ENCODE data around the gene MADCAM1.

The MADCAM1 gene

DNA sequence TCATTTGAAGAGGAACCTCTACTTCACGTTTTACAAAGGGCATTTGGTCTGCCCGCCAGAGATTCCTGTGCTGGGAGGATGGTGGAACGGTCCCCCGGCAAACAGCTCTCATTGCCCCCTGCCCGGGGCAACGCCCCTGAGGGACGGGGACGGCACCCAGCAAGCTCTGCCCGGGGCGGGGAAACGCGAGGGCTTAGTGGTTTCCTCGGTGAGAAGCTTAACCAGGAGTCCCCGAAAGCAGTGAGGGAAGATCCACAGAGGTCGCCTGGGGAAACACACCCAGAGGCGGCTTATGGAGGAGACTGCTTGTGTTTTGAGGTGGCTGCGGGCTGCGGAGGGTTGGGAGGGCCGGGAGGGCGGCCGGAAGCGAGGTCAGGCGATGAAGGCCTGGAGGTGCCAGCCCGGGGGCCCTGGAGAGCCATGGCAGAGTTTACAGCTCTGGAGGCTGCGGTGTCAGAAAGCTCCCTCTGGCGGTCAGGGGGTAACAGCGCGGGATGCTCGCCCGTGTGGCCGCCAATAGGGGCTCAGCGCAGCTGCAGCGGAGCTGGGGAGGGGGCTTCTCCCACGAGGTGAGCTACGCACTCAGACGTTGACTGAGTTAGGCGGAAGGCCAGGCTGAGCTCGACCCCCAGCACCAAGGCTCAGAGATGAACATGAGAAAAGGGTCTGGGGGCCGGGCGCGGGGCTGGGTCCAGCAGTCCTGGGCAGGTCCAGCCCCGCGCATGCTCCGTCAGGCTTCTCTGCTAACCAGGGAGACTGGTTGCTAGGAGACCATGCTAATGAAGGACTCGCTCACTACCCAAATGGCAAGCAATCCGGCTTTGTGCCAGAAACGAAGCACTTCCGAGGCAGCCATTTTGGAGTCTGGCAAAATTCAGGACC lies 10.4 kb downstream of the MADCAM1 start:
- DNase-seq (ENCODE audit: low read depth): peak; percentile 100
- peak overlapping the region; percentile 86 for H3K4me3 ChIP-seq (ENCODE audit: low read length)
- TF ChIP-seq, protein P1, sequence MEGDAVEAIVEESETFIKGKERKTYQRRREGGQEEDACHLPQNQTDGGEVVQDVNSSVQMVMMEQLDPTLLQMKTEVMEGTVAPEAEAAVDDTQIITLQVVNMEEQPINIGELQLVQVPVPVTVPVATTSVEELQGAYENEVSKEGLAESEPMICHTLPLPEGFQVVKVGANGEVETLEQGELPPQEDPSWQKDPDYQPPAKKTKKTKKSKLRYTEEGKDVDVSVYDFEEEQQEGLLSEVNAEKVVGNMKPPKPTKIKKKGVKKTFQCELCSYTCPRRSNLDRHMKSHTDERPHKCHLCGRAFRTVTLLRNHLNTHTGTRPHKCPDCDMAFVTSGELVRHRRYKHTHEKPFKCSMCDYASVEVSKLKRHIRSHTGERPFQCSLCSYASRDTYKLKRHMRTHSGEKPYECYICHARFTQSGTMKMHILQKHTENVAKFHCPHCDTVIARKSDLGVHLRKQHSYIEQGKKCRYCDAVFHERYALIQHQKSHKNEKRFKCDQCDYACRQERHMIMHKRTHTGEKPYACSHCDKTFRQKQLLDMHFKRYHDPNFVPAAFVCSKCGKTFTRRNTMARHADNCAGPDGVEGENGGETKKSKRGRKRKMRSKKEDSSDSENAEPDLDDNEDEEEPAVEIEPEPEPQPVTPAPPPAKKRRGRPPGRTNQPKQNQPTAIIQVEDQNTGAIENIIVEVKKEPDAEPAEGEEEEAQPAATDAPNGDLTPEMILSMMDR (conservative IDR thresholded peaks at IDR 0.05; ENCODE audit: low read length): peak; percentile 87

DNA sequence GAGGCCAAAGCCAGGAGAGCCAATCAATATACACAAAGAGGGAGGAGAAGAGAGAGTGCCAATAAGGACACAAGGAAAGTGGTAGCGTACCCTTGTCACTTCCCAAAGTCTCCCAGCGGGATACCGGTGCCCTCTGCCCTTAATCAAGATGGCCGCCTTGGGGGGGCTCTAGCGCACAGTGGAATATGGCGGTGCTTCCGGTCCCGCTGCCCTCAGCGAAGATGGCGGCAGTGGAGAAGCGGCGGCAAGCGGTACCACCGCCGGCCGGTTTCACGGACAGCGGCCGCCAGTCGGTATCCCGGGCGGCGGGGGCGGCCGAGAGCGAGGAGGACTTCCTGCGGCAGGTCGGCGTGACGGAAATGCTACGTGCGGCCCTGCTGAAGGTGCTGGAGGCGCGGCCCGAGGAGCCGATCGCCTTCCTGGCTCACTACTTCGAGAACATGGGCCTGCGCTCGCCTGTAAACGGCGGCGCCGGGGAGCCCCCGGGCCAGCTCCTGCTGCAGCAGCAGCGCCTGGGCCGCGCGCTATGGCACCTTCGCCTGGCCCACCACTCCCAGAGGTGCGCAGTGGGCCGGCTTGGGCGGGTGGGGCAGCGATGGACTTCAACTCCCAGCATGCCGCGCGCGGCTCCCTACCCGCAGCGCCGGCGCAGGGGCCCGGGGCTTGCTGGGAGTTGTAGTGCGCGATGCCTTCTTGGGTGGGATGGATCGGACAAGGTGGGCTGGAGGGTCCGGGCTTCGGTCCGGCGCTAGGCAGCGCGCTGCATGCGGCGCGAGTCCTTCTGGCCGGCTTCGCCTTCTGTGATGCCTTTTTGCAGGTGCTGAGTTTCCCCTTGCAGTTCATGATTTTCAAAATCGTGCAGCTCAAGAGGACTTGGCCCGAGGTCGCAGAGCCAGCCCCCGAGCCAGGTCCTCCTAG lies 11.3 kb downstream of the MADCAM1 start, which contains the start of gene TPGS1:
Gene TPGS1 (plus strand): TSS at position 212 of the 918 bp plus-strand sequence. CDS start 10 bp downstream, at position 222.
- DNase-seq (ENCODE audit: low read depth): peak; percentile 60
- TF ChIP-seq, protein P1 (conservative IDR thresholded peaks at IDR 0.05; ENCODE audit: low read length): no peak
- peak within 1 kb of the TSS; percentile 86 for H3K4me3 ChIP-seq (ENCODE audit: low read length)

DNA sequence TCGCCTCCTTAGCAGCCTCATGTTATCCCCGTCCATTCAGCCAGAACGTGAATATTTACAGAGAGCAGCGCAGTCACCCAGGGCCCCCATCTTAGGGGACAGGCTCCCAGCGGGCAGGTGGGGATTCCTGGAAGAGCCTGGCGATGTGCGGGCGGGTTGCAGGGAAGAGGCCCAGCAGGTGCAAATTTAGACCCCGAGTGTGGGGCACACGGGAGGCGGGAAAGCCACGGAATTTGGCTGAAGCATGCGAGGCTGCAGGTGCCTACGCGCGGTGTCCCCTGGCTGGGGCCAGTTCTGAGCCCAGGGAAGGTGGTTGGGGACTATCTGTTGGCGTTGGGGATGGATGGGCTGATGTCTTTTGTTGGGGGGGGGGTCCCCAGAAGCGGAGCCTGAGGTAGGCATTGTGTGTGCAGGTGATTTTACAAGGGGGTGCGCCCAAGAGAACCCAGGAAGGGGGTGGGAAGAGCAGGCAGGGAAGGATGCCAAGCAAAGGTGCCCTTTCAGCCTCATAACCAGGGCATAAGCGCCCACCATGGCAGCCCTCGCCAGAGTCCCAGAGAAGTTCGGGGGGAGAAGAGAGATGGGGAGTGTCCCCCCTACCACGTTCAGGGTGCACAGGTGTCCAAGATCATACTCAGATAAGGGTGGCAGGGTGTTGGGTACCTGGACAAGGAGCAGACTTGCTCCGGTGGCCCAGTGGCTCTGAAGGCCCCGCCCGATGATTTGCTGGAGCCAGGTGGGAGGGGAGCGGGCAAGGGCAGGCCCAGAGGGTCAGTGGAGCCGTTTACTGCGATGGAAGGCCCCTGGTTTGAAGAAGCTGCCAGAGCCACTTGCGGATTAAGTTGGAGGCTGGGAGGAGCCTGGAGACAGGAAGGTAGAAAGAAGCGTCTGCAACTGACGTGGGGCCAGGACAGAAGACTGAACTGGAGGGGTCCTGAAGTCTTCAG lies 12.2 kb downstream of the MADCAM1 start:
- TF ChIP-seq, protein P1 (conservative IDR thresholded peaks at IDR 0.05; ENCODE audit: low read length): no peak
- DNase-seq (ENCODE audit: low read depth): no peak
- peak overlapping the region; percentile 86 for H3K4me3 ChIP-seq (ENCODE audit: low read length)

DNA sequence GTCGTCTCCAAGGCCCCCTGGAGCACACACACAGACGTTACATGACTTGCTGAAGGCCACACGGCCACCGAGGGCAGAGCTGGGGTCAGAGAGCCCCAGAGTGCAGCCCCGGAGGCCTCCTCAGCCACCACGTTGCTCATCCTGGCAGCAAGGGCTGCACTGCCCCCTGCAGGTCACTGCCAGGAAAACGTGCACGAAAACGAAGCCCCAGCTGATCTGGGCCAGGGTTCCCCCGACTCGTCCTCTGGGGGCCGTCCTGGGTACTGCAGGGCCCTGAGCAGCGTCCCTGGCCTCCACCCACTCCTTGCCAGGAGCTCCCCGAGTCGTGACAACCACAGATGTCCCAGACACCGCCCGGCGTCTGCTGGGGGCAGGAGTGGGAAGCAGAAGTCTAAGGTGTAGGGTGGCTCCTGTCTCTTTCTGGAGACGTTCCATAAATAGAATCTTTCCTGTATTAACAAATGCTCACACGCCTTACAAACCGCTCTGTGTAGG lies 14.4 kb downstream of the MADCAM1 start:
- peak; percentile 74 for DNase-seq (ENCODE audit: low read depth)
- TF ChIP-seq, protein P1 (conservative IDR thresholded peaks at IDR 0.05; ENCODE audit: low read length): peak; percentile 87
- H3K4me3 ChIP-seq (ENCODE audit: low read length): no peak overlapping the region

DNA sequence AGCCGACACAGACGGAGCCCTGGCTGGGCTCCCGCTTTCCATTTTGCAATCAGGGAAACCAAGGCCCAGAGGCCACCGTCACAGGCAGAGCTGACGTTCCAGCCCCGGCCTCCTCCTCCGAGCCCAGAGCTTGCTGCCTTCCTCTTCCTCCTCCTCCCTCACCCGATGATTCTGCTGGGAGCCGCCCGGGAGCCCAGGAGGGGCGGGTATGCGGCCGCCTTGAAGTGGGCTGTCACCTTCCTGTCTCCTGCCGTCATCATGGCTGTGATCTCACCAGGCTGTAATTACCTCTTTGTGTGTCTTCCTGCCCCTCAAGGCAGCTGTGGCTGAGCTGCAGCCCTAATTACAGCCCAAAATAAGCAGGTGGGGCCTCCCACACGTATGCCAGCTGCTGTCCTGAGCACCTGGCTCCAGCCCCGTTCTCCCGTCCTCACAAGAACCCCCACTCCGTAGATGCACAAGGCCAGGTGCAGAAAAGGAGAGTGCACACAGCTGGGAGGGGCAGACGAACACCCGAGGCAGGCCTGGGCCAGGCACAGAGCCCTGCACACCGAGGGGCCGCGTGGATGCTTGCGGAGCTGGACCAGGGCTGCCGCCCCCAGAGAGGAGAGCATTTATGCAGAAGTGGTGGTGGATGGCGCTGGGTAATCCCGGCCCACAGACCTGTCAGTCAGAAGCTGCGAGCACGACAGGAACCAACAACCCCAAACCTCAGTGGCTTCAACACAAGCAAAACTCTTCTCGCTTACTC lies 15.0 kb downstream of the MADCAM1 start:
- TF ChIP-seq, protein P1 (conservative IDR thresholded peaks at IDR 0.05; ENCODE audit: low read length): no peak
- no peak for DNase-seq (ENCODE audit: low read depth)
- no peak overlapping the region for H3K4me3 ChIP-seq (ENCODE audit: low read length)
